K562 (cell line): Measurements from ENCODE around the gene PARD3. TPM values are rescaled to one million over a fixed set of nuclear protein-coding genes. Genes with fewer than 3 reads are reported as not detected.

Experiments
- ATAC-seq: fragments of 200-7000 bp; cut with Tn5 transposase; 3 replicates; pipeline ENCODE4 v1.9.1; 2020; ENCODE audit warnings: moderate library complexity
- BruUV-seq: library from RNA; stranded (reverse); fragments of 400-500 nt; replicated peaks from 2 replicates; lab custom pipeline; 2021; lab: Mats Ljungman, UMichigan
- CTCF ChIA-PET: fragments of 300-600 bp; formaldehyde crosslinking; extraction: SDS; loops from one replicate; lab custom pipeline; 2021; ENCODE audit warnings: low intra/inter-chr PET ratio; lab: Yijun Ruan, JAX
- POLR2A ChIA-PET: fragments of 300-600, 350-650 bp; sonication (Branson Sonifier 250); formaldehyde crosslinking; extraction: SDS; loops from one replicate; lab custom pipeline; 2021; ENCODE audit warnings: antibody characterized with exemption, inconsistent platforms; lab: Yijun Ruan, JAX
- DNase-seq, 4 experiments: peaks; one replicate each; pipeline versions ENCODE4 v3.0.0 to v3.0.0-alpha.2; 2011 to 2018; ENCODE audit warnings: low spot score in 3 of 4, mixed read lengths in 3 of 4; ENCODE audit errors: extremely low read depth in 1 of 4
- FAIRE-seq: peaks from 2 replicates; lab custom pipeline; 2011; peaks lifted over from hg19 to GRCh38; lab: Jason Lieb, UNC
- H2AFZ ChIP-seq: 2 replicates; pipeline ENCODE4 v1.6.0; 2011; ENCODE audit warnings: low read depth, low read length, control low read depth, inconsistent platforms
- H3K27ac ChIP-seq: fragments of 200-600 bp; 3 replicates; pipeline ENCODE4 v1.8.0; 2011; ENCODE audit warnings: low read depth, mild to moderate bottlenecking, control low read depth, inconsistent platforms, low read length, moderate library complexity, mixed read lengths; ENCODE audit errors: extremely low read depth
- H3K27me3 ChIP-seq, 2 experiments: fragments of 300-600 bp in 1 of 2; 2 replicates in 1 of 2; 3 replicates in 1 of 2; pipeline versions ENCODE4 v1.6.0 to v1.8.0; 2011; ENCODE audit warnings: inconsistent platforms in 2 of 2, low read length in 2 of 2, mild to moderate bottlenecking in 1 of 2, mixed read lengths in 1 of 2, moderate library complexity in 1 of 2; ENCODE audit not compliant: control insufficient read depth in 2 of 2, insufficient read depth in 2 of 2
- H3K36me3 ChIP-seq: fragments of 300-600 bp; 3 replicates; pipeline ENCODE4 v1.8.0; 2011; ENCODE audit warnings: mild to moderate bottlenecking, low read length, inconsistent platforms; ENCODE audit not compliant: control insufficient read depth, insufficient read depth
- H3K4me1 ChIP-seq, 2 experiments: fragments of 200-600 bp in 1 of 2; replicated peaks in 1 of 2; 2 replicates in 1 of 2; 3 replicates in 1 of 2; pipeline versions ENCODE4 v1.5.1 to v1.8.0; 2011; ENCODE audit warnings: inconsistent platforms in 2 of 2, low read length in 2 of 2, mild to moderate bottlenecking in 1 of 2, mixed read lengths in 1 of 2, moderate library complexity in 1 of 2; ENCODE audit not compliant: control insufficient read depth in 2 of 2, insufficient read depth in 2 of 2
- H3K4me2 ChIP-seq: 2 replicates; pipeline ENCODE4 v1.6.1; 2011; ENCODE audit warnings: low read length, control low read depth, inconsistent platforms, mixed read lengths; ENCODE audit not compliant: insufficient read depth
- H3K4me3 ChIP-seq: fragments of 200-600 bp; sonication (generic), shearing (Covaris generic); 2 replicates; pipeline ENCODE4 v1.5.1; 2016; ENCODE audit warnings: control low read depth, inconsistent platforms
- H3K79me2 ChIP-seq: fragments of 200-600 bp; 3 replicates; pipeline ENCODE4 v1.8.0; 2011; ENCODE audit warnings: low read length, inconsistent platforms; ENCODE audit not compliant: control insufficient read depth, insufficient read depth
- H3K9ac ChIP-seq, 2 experiments: 2 replicates each; pipeline versions ENCODE4 v1.6.0 to v1.6.1; 2011; ENCODE audit warnings: low read depth in 2 of 2, low read length in 2 of 2, control low read depth in 1 of 2, inconsistent platforms in 1 of 2, mild to moderate bottlenecking in 1 of 2, mixed read lengths in 1 of 2; ENCODE audit not compliant: insufficient read depth in 1 of 2
- H3K9me1 ChIP-seq: one replicate; pipeline ENCODE4 v1.6.0; 2011; ENCODE audit warnings: inconsistent platforms, mild to moderate bottlenecking, low read length, moderate library complexity; ENCODE audit not compliant: control insufficient read depth, insufficient read depth
- H3K9me3 ChIP-seq: replicated peaks from 2 replicates; pipeline ENCODE4 v1.5.1; 2011; ENCODE audit warnings: low read depth, low read length, inconsistent platforms; ENCODE audit not compliant: control insufficient read depth, insufficient read depth
- H4K20me1 ChIP-seq: replicated peaks from 2 replicates; pipeline ENCODE4 v1.6.1; 2011; ENCODE audit warnings: low read length, inconsistent platforms, mixed read lengths; ENCODE audit not compliant: control insufficient read depth, insufficient read depth
- C11orf30 ChIP-seq: fragments of 450-650 bp; IDR thresholded peaks from 2 replicates; pipeline ENCODE4 v1.6.1; 2016; ENCODE audit warnings: low read depth, mild to moderate bottlenecking
- CBX2 ChIP-seq: fragments of 200-600 bp; sonication (generic); IDR thresholded peaks from one replicate; pipeline ENCODE4 v1.6.1; 2012; ENCODE audit warnings: mild to moderate bottlenecking, low read length, inconsistent platforms; ENCODE audit not compliant: insufficient read depth, poor library complexity, severe bottlenecking
- CCNT2 ChIP-seq: IDR thresholded peaks from 2 replicates; pipeline ENCODE4 v1.6.1; 2011; ENCODE audit warnings: borderline replicate concordance, low read depth, mild to moderate bottlenecking, moderate library complexity, mixed read lengths, low read length; ENCODE audit not compliant: insufficient read length; ENCODE audit errors: extremely low read depth
- CREM ChIP-seq: IDR thresholded peaks from 2 replicates; pipeline ENCODE4 v1.6.1; 2014; ENCODE audit warnings: antibody characterized with exemption, low read depth
- CSDE1 ChIP-seq, 2 experiments: fragments of 450-650 bp; IDR thresholded peaks; 2 replicates each; pipeline ENCODE4 v1.6.1; 2016; ENCODE audit warnings: mild to moderate bottlenecking in 1 of 2
- GMEB1 ChIP-seq: fragments of 250-450 bp; sonication (Bioruptor Pico); IDR thresholded peaks from 2 replicates; pipeline ENCODE4 v1.4.0; 2020; ENCODE audit warnings: mild to moderate bottlenecking
- GTF2E2 ChIP-seq: fragments of 200-800 bp; sonication (Bioruptor generic); IDR thresholded peaks from 2 replicates; pipeline ENCODE4 v1.6.1; 2016; ENCODE audit warnings: missing genetic modification characterization, missing compliant biosample characterization
- POLR3G ChIP-seq: IDR thresholded peaks from 2 replicates; pipeline ENCODE4 v1.6.1; 2011; ENCODE audit not compliant: insufficient read length, insufficient replicate concordance; ENCODE audit errors: extremely low read depth
- SRSF1 ChIP-seq: fragments of 200-400 bp; formaldehyde crosslinking; IDR thresholded peaks from 2 replicates; pipeline ENCODE4 v1.6.1; 2017; ENCODE audit warnings: mild to moderate bottlenecking, low read depth, low read length, moderate library complexity
- TGIF2 ChIP-seq: sonication (generic); formaldehyde crosslinking; IDR thresholded peaks from 2 replicates; pipeline ENCODE4 v1.8.1; 2022; ENCODE audit warnings: mild to moderate bottlenecking, missing genetic modification reagents, moderate library complexity
- WGBS: fragments of 100-300 bp; shearing (Covaris generic); methylation state at CpG from one replicate; pipeline ENCODE4 v1.1.6; 2016; ENCODE audit warnings: low coverage, mixed read lengths; ENCODE audit not compliant: insufficient coverage; ENCODE audit errors: missing lambda C conversion rate; 5-methylcytosine and 5-hydroxymethylcytosine counted together
- in situ Hi-C: fragments of 300-500 bp; cut with MboI; formaldehyde crosslinking; loops from 4 replicates; pipeline ENCODE4 v1.15.0; 2018; ENCODE audit warnings: inconsistent platforms, mixed read lengths
- intact Hi-C: fragments of 100-400 bp; cut with micrococcal nuclease; formaldehyde crosslinking; loops from 2 replicates; pipeline ENCODE4 v1.14.2; 2022
- polyA plus RNA-seq, 8 experiments: library from polyadenylated mRNA; depleted of rRNA in 4 of 8; stranded (reverse) in 5 of 8; unstranded in 3 of 8; fragments of >200 nt; fragmentation: Nextera tagmentation in 2 of 8; fragmentation: Illumina TruSeq in 1 of 8; extraction: Ambion mirVana in 2 of 8; extraction: Trizol in 1 of 8; gene quantifications; 2 replicates each; pipeline versions ENCODE4 v1.2.1 to v1.2.3, GENCODE V29; 2011 to 2014; ENCODE audit warnings: inconsistent platforms in 1 of 8, missing spikeins in 1 of 8
- total RNA-seq, 7 experiments: library from RNA; depleted of rRNA in 6 of 7; stranded (reverse); fragments of >200 nt in 6 of 7; fragmentation: Illumina TruSeq in 2 of 7; extraction: Trizol in 2 of 7; gene quantifications; 2 replicates each; pipeline versions ENCODE4 v1.2.1 to v1.2.3, GENCODE V29; 2011 to 2021; ENCODE audit warnings: low replicate concordance in 1 of 7
- TF ChIP-seq, protein P1 (sequence below), 2 experiments: fragments of 450-650 bp; conservative IDR thresholded peaks; 2 replicates each; pipeline ENCODE4 v1.6.1; 2017; ENCODE audit warnings: mild to moderate bottlenecking in 2 of 2, moderate library complexity in 2 of 2
- TF ChIP-seq, protein P2 (sequence below): fragments of 450-650 bp; IDR thresholded peaks from 2 replicates; pipeline ENCODE4 v1.6.1; 2017; ENCODE audit warnings: mild to moderate bottlenecking, moderate library complexity

Gene PARD3
- total and polyA plus RNA-seq, 9 of the 15 experiments (the other 6 are each of a cell fraction or from before 2014, with no cell fraction given), result 2.7 to 11.7 (median 7.7) TPM

GRCh38 chr10:34744590-34744989 is 70.5 kb downstream of the PARD3 start:
- TF ChIP-seq CBX2, result no peak
- TF ChIP-seq, protein P1, sequence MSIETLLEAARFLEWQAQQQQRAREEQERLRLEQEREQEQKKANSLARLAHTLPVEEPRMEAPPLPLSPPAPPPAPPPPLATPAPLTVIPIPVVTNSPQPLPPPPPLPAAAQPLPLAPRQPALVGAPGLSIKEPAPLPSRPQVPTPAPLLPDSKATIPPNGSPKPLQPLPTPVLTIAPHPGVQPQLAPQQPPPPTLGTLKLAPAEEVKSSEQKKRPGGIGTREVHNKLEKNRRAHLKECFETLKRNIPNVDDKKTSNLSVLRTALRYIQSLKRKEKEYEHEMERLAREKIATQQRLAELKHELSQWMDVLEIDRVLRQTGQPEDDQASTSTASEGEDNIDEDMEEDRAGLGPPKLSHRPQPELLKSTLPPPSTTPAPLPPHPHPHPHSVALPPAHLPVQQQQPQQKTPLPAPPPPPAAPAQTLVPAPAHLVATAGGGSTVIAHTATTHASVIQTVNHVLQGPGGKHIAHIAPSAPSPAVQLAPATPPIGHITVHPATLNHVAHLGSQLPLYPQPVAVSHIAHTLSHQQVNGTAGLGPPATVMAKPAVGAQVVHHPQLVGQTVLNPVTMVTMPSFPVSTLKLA (conservative IDR thresholded peaks at IDR 0.05), result no peak
- TF ChIP-seq POLR3G, result no peak
- TF ChIP-seq, all 486 proteins: peak for 0
- no TSS peak for BruUV-seq
- intact Hi-C loops (no loop called here), in situ Hi-C loops (no loop called here)
- WGBS, result 12% methylated on average over 3 of the region's 3 CpGs
- no peak overlapping the region for H3K4me3 ChIP-seq
- peaks cover 2 to 4% of the 10 kb centered on the region in 2 experiments; a peak in 4 of 5 replicates for H3K4me1 ChIP-seq
- no peaks in the 10 kb centered on the region for H3K9me1 ChIP-seq
- H3K9ac ChIP-seq, result no peak overlapping the region
- H2AFZ ChIP-seq, result no peak overlapping the region
- ChIA-PET CTCF (no interaction called here), POLR2A (no interaction called here)
- H3K79me2 ChIP-seq, result no peaks in the 10 kb centered on the region
- H3K36me3 ChIP-seq, result no peaks in the 10 kb centered on the region
- H4K20me1 ChIP-seq, result no peaks in the 10 kb centered on the region
- no peaks in the 10 kb centered on the region for H3K9me3 ChIP-seq
- ATAC-seq (no peak), FAIRE-seq (no peak), DNase-seq (no peak)
- peaks cover 0 to 6% of the 10 kb centered on the region in 2 experiments; a peak in 1 of 5 replicates for H3K27me3 ChIP-seq
- no peak overlapping the region for H3K27ac ChIP-seq
- no peak overlapping the region for H3K4me2 ChIP-seq

- Histone ChIP-seq H3K79me2 (no peaks in the 10 kb centered on the region), H3K4me1 (peaks cover under 1 to 4% of the 10 kb centered on the region in 2 experiments; a peak in 4 of 5 replicates), H3K9me3 (no peaks in the 10 kb centered on the region), H3K27me3 (peaks cover 0 to 6% of the 10 kb centered on the region in 2 experiments; a peak in 1 of 5 replicates), H3K4me2 (no peak overlapping the region), H3K4me3 (no peak overlapping the region), H4K20me1 (no peaks in the 10 kb centered on the region), H3K27ac (no peak overlapping the region), H2AFZ (no peak overlapping the region), H3K9me1 (no peaks in the 10 kb centered on the region), H3K9ac (no peak overlapping the region), H3K36me3 (no peaks in the 10 kb centered on the region)
- ChIA-PET POLR2A (no interaction called here), CTCF (no interaction called here)
- 17% methylated on average over 7 of the region's 7 CpGs for WGBS
- in situ Hi-C loops, result no loop called here
- intact Hi-C loops, result no loop called here
- FAIRE-seq (no peak), ATAC-seq (no peak), DNase-seq (no peak)
- no TSS peak for BruUV-seq
- no peak for TF ChIP-seq SRSF1
- no peak for TF ChIP-seq TGIF2 (CRISPR knock-in tag)
- no peak for TF ChIP-seq CCNT2
- no peak for TF ChIP-seq C11orf30
- no peak for TF ChIP-seq GTF2E2 (tag)
- TF ChIP-seq, protein P2, sequence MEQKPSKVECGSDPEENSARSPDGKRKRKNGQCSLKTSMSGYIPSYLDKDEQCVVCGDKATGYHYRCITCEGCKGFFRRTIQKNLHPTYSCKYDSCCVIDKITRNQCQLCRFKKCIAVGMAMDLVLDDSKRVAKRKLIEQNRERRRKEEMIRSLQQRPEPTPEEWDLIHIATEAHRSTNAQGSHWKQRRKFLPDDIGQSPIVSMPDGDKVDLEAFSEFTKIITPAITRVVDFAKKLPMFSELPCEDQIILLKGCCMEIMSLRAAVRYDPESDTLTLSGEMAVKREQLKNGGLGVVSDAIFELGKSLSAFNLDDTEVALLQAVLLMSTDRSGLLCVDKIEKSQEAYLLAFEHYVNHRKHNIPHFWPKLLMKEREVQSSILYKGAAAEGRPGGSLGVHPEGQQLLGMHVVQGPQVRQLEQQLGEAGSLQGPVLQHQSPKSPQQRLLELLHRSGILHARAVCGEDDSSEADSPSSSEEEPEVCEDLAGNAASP, result no peak
- no peak for TF ChIP-seq GMEB1 (CRISPR knock-in tag)
- TF ChIP-seq CREM, result no peak
- TF ChIP-seq CSDE1 (IDR thresholded peaks at IDR 0.05), result no peak
Observed at GRCh38 chr10:34743814-34744213, 71.3 kb downstream of the PARD3 start.
